ENCODE results near the gene CGNL1.
A peak's percentile ranks its signal among the peaks of the same experiment; 100 is the strongest.

Gene CGNL1

GRCh38 chr15:57367556-57367955, 8.7 kb upstream of the CGNL1 start:
- H3K4me3 Mint-ChIP-seq: no peak overlapping the region
- no peak overlapping the region for H3K27ac Mint-ChIP-seq
- no peaks in the 10 kb centered on the region for H3K36me3 Mint-ChIP-seq (ENCODE audit: low read depth)
- no peaks in the 10 kb centered on the region for H3K4me1 Mint-ChIP-seq (ENCODE audit: low read depth)
- H3K9me3 Mint-ChIP-seq: no peaks in the 10 kb centered on the region
- H3K27me3 Mint-ChIP-seq (ENCODE audit: low read depth): peaks cover 3% of the 10 kb centered on the region

- H3K27me3 Mint-ChIP-seq (ENCODE audit: low read depth): peaks cover 32% of the 10 kb centered on the region
- no peak overlapping the region for H3K27ac Mint-ChIP-seq
- H3K4me1 Mint-ChIP-seq (ENCODE audit: low read depth): peaks cover 2% of the 10 kb centered on the region
- no peak overlapping the region for H3K4me3 Mint-ChIP-seq
- H3K36me3 Mint-ChIP-seq (ENCODE audit: low read depth): no peaks in the 10 kb centered on the region
- no peaks in the 10 kb centered on the region for H3K9me3 Mint-ChIP-seq
Measured at GRCh38 chr15:57370929-57371328, 5.4 kb upstream of the CGNL1 start.

- peaks cover 3% of the 10 kb centered on the region for H3K4me1 Mint-ChIP-seq (ENCODE audit: low read depth)
- no peaks in the 10 kb centered on the region for H3K9me3 Mint-ChIP-seq
- H3K27me3 Mint-ChIP-seq (ENCODE audit: low read depth): peaks cover 49% of the 10 kb centered on the region
- H3K27ac Mint-ChIP-seq: no peak overlapping the region
- no peak overlapping the region for H3K4me3 Mint-ChIP-seq
- H3K36me3 Mint-ChIP-seq (ENCODE audit: low read depth): no peaks in the 10 kb centered on the region
Measured at GRCh38 chr15:57373251-57373881, 2.9 kb upstream of the CGNL1 start.

GRCh38 chr15:57373882-57374276, 2.4 kb upstream of the CGNL1 start:
- Mint-ChIP-seq H3K4me1 (ENCODE audit: low read depth) (peaks cover 3% of the 10 kb centered on the region), H3K4me3 (no peak overlapping the region), H3K27ac (no peak overlapping the region), H3K9me3 (no peaks in the 10 kb centered on the region), H3K27me3 (ENCODE audit: low read depth) (peaks cover 54% of the 10 kb centered on the region), H3K36me3 (ENCODE audit: low read depth) (no peaks in the 10 kb centered on the region)

- peaks cover 3% of the 10 kb centered on the region for H3K4me1 Mint-ChIP-seq (ENCODE audit: low read depth)
- no peaks in the 10 kb centered on the region for H3K36me3 Mint-ChIP-seq (ENCODE audit: low read depth)
- H3K27me3 Mint-ChIP-seq (ENCODE audit: low read depth): peaks cover 69% of the 10 kb centered on the region
- H3K27ac Mint-ChIP-seq: no peak overlapping the region
- H3K9me3 Mint-ChIP-seq: no peaks in the 10 kb centered on the region
- H3K4me3 Mint-ChIP-seq: peak overlapping the region; percentile 34
Measured at GRCh38 chr15:57376696-57377477, 582 bp downstream of the CGNL1 start.

GRCh38 chr15:57377478-57377847, 1.2 kb downstream of the CGNL1 start:
- no peak overlapping the region for H3K4me3 Mint-ChIP-seq
- H3K4me1 Mint-ChIP-seq (ENCODE audit: low read depth): peaks cover 3% of the 10 kb centered on the region
- no peaks in the 10 kb centered on the region for H3K36me3 Mint-ChIP-seq (ENCODE audit: low read depth)
- no peak overlapping the region for H3K27ac Mint-ChIP-seq
- H3K27me3 Mint-ChIP-seq (ENCODE audit: low read depth): peaks cover 70% of the 10 kb centered on the region
- no peaks in the 10 kb centered on the region for H3K9me3 Mint-ChIP-seq

- H3K27ac Mint-ChIP-seq: no peak overlapping the region
- no peaks in the 10 kb centered on the region for H3K9me3 Mint-ChIP-seq
- H3K4me1 Mint-ChIP-seq (ENCODE audit: low read depth): peaks cover 3% of the 10 kb centered on the region
- no peaks in the 10 kb centered on the region for H3K36me3 Mint-ChIP-seq (ENCODE audit: low read depth)
- peaks cover 54% of the 10 kb centered on the region for H3K27me3 Mint-ChIP-seq (ENCODE audit: low read depth)
- no peak overlapping the region for H3K4me3 Mint-ChIP-seq
Measured at GRCh38 chr15:57379487-57379886, 3.2 kb downstream of the CGNL1 start.

- no peak overlapping the region for H3K27ac Mint-ChIP-seq
- H3K4me3 Mint-ChIP-seq: no peak overlapping the region
- H3K9me3 Mint-ChIP-seq: no peaks in the 10 kb centered on the region
- no peaks in the 10 kb centered on the region for H3K36me3 Mint-ChIP-seq (ENCODE audit: low read depth)
- H3K27me3 Mint-ChIP-seq (ENCODE audit: low read depth): peaks cover 46% of the 10 kb centered on the region
- peaks cover 2% of the 10 kb centered on the region for H3K4me1 Mint-ChIP-seq (ENCODE audit: low read depth)
Measured at GRCh38 chr15:57380854-57381253, 4.5 kb downstream of the CGNL1 start.

GRCh38 chr15:57382215-57382614, 5.9 kb downstream of the CGNL1 start:
- H3K4me1 Mint-ChIP-seq (ENCODE audit: low read depth): no peaks in the 10 kb centered on the region
- no peak overlapping the region for H3K27ac Mint-ChIP-seq
- no peak overlapping the region for H3K4me3 Mint-ChIP-seq
- H3K9me3 Mint-ChIP-seq: no peaks in the 10 kb centered on the region
- peaks cover 38% of the 10 kb centered on the region for H3K27me3 Mint-ChIP-seq (ENCODE audit: low read depth)
- no peaks in the 10 kb centered on the region for H3K36me3 Mint-ChIP-seq (ENCODE audit: low read depth)

- no peaks in the 10 kb centered on the region for H3K36me3 Mint-ChIP-seq (ENCODE audit: low read depth)
- H3K27ac Mint-ChIP-seq: no peak overlapping the region
- no peaks in the 10 kb centered on the region for H3K9me3 Mint-ChIP-seq
- no peaks in the 10 kb centered on the region for H3K4me1 Mint-ChIP-seq (ENCODE audit: low read depth)
- peaks cover 31% of the 10 kb centered on the region for H3K27me3 Mint-ChIP-seq (ENCODE audit: low read depth)
- no peak overlapping the region for H3K4me3 Mint-ChIP-seq
Measured at GRCh38 chr15:57382969-57383368, 6.7 kb downstream of the CGNL1 start.

- no peaks in the 10 kb centered on the region for H3K9me3 Mint-ChIP-seq
Measured at GRCh38 chr15:57384024-57384423, 7.7 kb downstream of the CGNL1 start.

GRCh38 chr15:57384816-57385215, 8.5 kb downstream of the CGNL1 start:
- Mint-ChIP-seq H3K4me3 (no peak overlapping the region), H3K27me3 (ENCODE audit: low read depth) (peaks cover 15% of the 10 kb centered on the region), H3K36me3 (ENCODE audit: low read depth) (no peaks in the 10 kb centered on the region), H3K9me3 (no peaks in the 10 kb centered on the region), H3K4me1 (ENCODE audit: low read depth) (no peaks in the 10 kb centered on the region), H3K27ac (no peak overlapping the region)

More at GRCh38 chr15:57384024-57384423, 7.7 kb downstream of the CGNL1 start:
- Mint-ChIP-seq H3K27me3 (ENCODE audit: low read depth) (peaks cover 22% of the 10 kb centered on the region), H3K36me3 (ENCODE audit: low read depth) (no peaks in the 10 kb centered on the region), H3K4me1 (ENCODE audit: low read depth) (no peaks in the 10 kb centered on the region), H3K27ac (no peak overlapping the region), H3K4me3 (no peak overlapping the region)

- no peaks in the 10 kb centered on the region for H3K9me3 Mint-ChIP-seq
- H3K4me1 Mint-ChIP-seq (ENCODE audit: low read depth): no peaks in the 10 kb centered on the region
- H3K4me3 Mint-ChIP-seq: no peak overlapping the region
- H3K36me3 Mint-ChIP-seq (ENCODE audit: low read depth): no peaks in the 10 kb centered on the region
- H3K27ac Mint-ChIP-seq: no peak overlapping the region
- peaks cover 8% of the 10 kb centered on the region for H3K27me3 Mint-ChIP-seq (ENCODE audit: low read depth)
Measured at GRCh38 chr15:57385923-57386390, 9.7 kb downstream of the CGNL1 start.

- Mint-ChIP-seq H3K36me3 (ENCODE audit: low read depth) (no peaks in the 10 kb centered on the region), H3K27ac (no peak overlapping the region), H3K4me1 (ENCODE audit: low read depth) (no peaks in the 10 kb centered on the region), H3K27me3 (ENCODE audit: low read depth) (peaks cover 4% of the 10 kb centered on the region), H3K4me3 (no peak overlapping the region), H3K9me3 (no peaks in the 10 kb centered on the region)
Measured at GRCh38 chr15:57386976-57387375, 10.7 kb downstream of the CGNL1 start.

- H3K9me3 Mint-ChIP-seq: no peaks in the 10 kb centered on the region
- H3K36me3 Mint-ChIP-seq (ENCODE audit: low read depth): no peaks in the 10 kb centered on the region
- no peak overlapping the region for H3K27ac Mint-ChIP-seq
Measured at GRCh38 chr15:57387564-57388076, 11.3 kb downstream of the CGNL1 start.

More at GRCh38 chr15:57387564-57388076, 11.3 kb downstream of the CGNL1 start:
- H3K4me3 Mint-ChIP-seq: no peak overlapping the region
- H3K4me1 Mint-ChIP-seq (ENCODE audit: low read depth): no peaks in the 10 kb centered on the region
- peaks cover 4% of the 10 kb centered on the region for H3K27me3 Mint-ChIP-seq (ENCODE audit: low read depth)
